Sigmoid colon (tissue), 4 donors: Measurements from ENCODE around the gene DIP2C.

Experiments
- EP300 ChIP-seq, 4 donors: sonication (generic); formaldehyde crosslinking; IDR thresholded peaks; one replicate each; pipeline ENCODE4 v1.6.1; 2017; ENCODE audit warnings: antibody characterized with exemption in 4 of 4
- POLR2A ChIP-seq, 2 donors: fragments of 450-650 bp; IDR thresholded peaks; one replicate each; pipeline ENCODE4 v1.6.1; 2016; ENCODE audit warnings: antibody characterized with exemption in 2 of 2, mild to moderate bottlenecking in 2 of 2, moderate library complexity in 2 of 2
- TF ChIP-seq, protein P1 (sequence below), 4 experiments: fragments of 450-650 bp in 3 of 4; fragments of 200-600 bp in 1 of 4; IDR thresholded peaks; one replicate each; pipeline ENCODE4 v1.5.1; 2016 to 2019; ENCODE audit warnings: antibody characterized with exemption in 4 of 4, mild to moderate bottlenecking in 3 of 4, moderate library complexity in 2 of 4

DNA sequence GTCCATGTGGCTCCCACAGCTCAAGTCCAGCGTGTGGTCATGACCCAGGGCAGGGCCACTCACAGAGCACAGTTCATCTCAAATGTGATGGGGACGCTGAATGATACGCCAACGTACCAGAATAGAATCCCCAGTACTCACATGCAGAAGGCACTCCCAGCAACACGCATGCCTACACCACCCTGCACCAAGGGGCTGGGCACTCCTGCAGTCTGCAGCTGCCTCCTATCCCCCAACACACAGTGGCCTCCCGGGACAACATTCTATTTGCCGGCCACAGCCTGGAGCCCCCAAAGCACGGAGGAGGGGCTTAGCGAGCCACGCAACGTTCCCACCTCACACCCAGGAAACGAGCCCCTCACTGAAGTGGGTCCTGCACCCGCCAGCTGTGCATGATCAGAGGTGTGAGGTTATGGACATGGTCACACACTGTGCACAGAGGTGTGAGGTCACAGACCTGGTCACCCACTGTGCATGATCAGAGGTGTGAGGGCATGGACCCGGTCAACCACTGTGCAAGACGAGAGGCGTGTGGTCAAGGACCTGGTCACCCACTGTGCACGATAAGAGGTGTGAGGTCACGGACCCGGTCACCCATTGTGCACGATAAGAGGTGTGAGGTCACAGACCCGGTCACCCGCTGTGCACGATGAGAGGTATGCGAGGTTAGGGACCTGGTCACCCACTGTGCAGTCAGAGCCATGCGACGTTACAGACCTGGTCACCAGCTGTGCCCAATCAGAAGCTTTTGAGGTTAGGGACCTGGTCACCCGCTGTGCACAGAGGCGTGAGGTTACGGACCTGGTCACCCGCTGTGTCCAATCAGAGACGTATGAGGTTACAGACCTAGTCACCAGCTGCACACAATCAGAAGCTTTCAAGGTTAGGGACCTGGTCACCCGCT is 182.8 kb downstream of the DIP2C start:
- TF ChIP-seq, protein P1, sequence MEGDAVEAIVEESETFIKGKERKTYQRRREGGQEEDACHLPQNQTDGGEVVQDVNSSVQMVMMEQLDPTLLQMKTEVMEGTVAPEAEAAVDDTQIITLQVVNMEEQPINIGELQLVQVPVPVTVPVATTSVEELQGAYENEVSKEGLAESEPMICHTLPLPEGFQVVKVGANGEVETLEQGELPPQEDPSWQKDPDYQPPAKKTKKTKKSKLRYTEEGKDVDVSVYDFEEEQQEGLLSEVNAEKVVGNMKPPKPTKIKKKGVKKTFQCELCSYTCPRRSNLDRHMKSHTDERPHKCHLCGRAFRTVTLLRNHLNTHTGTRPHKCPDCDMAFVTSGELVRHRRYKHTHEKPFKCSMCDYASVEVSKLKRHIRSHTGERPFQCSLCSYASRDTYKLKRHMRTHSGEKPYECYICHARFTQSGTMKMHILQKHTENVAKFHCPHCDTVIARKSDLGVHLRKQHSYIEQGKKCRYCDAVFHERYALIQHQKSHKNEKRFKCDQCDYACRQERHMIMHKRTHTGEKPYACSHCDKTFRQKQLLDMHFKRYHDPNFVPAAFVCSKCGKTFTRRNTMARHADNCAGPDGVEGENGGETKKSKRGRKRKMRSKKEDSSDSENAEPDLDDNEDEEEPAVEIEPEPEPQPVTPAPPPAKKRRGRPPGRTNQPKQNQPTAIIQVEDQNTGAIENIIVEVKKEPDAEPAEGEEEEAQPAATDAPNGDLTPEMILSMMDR (IDR thresholded peaks at IDR 0.05): no peak
- no peak for TF ChIP-seq POLR2A (IDR thresholded peaks at IDR 0.05)
- TF ChIP-seq EP300 (IDR thresholded peaks at IDR 0.05): no peak
